DND-41 (cell line): Measurements from ENCODE around the gene POU6F2.

Source experiments
- ATAC-seq: fragments of 200-7000 bp; cut with Tn5 transposase; 3 replicates; pipeline ENCODE4 v1.9.1; 2021; ENCODE audit warnings: low read depth; ENCODE audit not compliant: insufficient read depth
- DNase-seq: peaks from one replicate; pipeline ENCODE4 v3.0.0-alpha.2; 2020
- H2AFZ ChIP-seq: 2 replicates; pipeline ENCODE4 v1.6.0; 2012; ENCODE audit warnings: low read depth, low read length
- H3K27ac ChIP-seq: 2 replicates; pipeline ENCODE4 v1.5.1; 2012; ENCODE audit warnings: low read length, inconsistent platforms
- H3K27me3 ChIP-seq: fragments of 200-600 bp; sonication (generic); 2 replicates; pipeline ENCODE4 v1.6.0; 2012; ENCODE audit warnings: low read length, mild to moderate bottlenecking, inconsistent platforms; ENCODE audit not compliant: insufficient read depth, poor library complexity
- H3K36me3 ChIP-seq: 2 replicates; pipeline ENCODE4 v1.5.1; 2012; ENCODE audit warnings: low read length, inconsistent platforms; ENCODE audit not compliant: insufficient read depth
- H3K4me1 ChIP-seq: 2 replicates; pipeline ENCODE4 v1.5.1; 2012; ENCODE audit warnings: mild to moderate bottlenecking, low read length; ENCODE audit not compliant: insufficient read depth
- H3K4me2 ChIP-seq: 2 replicates; pipeline ENCODE4 v1.6.0; 2012; ENCODE audit warnings: mild to moderate bottlenecking, moderate library complexity, low read length, inconsistent platforms; ENCODE audit not compliant: insufficient read depth
- H3K4me3 ChIP-seq, 2 experiments: fragments of 200-600 bp in 1 of 2; shearing (Covaris generic) in 1 of 2; 2 replicates each; pipeline ENCODE4 v1.5.1; 2012 to 2016; ENCODE audit warnings: inconsistent platforms in 2 of 2, low read length in 2 of 2, mild to moderate bottlenecking in 2 of 2, low read depth in 1 of 2, moderate library complexity in 1 of 2
- H3K79me2 ChIP-seq: 2 replicates; pipeline ENCODE4 v1.6.0; 2012; ENCODE audit warnings: low read length, inconsistent platforms; ENCODE audit not compliant: insufficient read depth
- H3K9ac ChIP-seq: 2 replicates; pipeline ENCODE4 v1.6.0; 2012; ENCODE audit warnings: low read depth, mild to moderate bottlenecking, inconsistent platforms, low read length, moderate library complexity
- H3K9me3 ChIP-seq: 2 replicates; pipeline ENCODE4 v1.5.1; 2012; ENCODE audit warnings: low read length, moderate library complexity, mild to moderate bottlenecking, inconsistent platforms; ENCODE audit not compliant: insufficient read depth, severe bottlenecking
- H4K20me1 ChIP-seq: 2 replicates; pipeline ENCODE4 v1.6.0; 2012; ENCODE audit warnings: low read length; ENCODE audit not compliant: insufficient read depth
- EZH2 ChIP-seq: IDR thresholded peaks from 3 replicates; pipeline ENCODE4 v1.6.1; 2012; ENCODE audit warnings: borderline replicate concordance, low read depth, mild to moderate bottlenecking, moderate library complexity, low read length, inconsistent platforms; ENCODE audit not compliant: severe bottlenecking
- TF ChIP-seq, protein P1 (sequence below): IDR thresholded peaks from 2 replicates; pipeline ENCODE4 v1.5.1; 2012; ENCODE audit warnings: borderline replicate concordance, low read length, moderate library complexity, mild to moderate bottlenecking; ENCODE audit not compliant: poor library complexity, severe bottlenecking; ENCODE audit errors: extremely low read depth

POU6F2 gene

DNA sequence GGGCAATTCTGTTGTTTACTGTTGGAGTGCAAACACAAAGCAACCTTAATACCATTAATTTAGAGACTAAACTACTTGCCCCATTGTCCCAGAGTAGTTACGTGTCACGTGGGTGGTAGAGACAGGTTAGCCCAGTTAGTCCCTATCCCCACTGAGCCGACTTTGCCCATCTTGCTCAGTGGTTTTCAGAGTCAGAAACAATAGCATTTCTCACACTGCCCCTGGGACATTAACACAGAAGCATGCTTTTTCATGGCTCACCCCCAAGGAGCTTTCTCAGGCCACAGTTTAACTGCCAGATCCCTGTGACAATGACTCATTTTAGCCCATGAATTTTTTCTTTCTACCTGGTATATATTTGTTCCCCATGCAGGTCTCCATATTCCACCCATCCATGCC lies 271.0 kb downstream of the POU6F2 start:
- Histone ChIP-seq H3K4me1 (no peaks in the 10 kb centered on the region), H3K4me3 (no peak overlapping the region), H3K4me2 (no peak overlapping the region), H3K27me3 (peaks cover 14% of the 10 kb centered on the region), H3K79me2 (no peaks in the 10 kb centered on the region), H3K36me3 (no peaks in the 10 kb centered on the region), H2AFZ (no peak overlapping the region), H3K9me3 (no peaks in the 10 kb centered on the region), H3K9ac (no peak overlapping the region), H4K20me1 (no peaks in the 10 kb centered on the region), H3K27ac (no peak overlapping the region)
- TF ChIP-seq, protein P1, sequence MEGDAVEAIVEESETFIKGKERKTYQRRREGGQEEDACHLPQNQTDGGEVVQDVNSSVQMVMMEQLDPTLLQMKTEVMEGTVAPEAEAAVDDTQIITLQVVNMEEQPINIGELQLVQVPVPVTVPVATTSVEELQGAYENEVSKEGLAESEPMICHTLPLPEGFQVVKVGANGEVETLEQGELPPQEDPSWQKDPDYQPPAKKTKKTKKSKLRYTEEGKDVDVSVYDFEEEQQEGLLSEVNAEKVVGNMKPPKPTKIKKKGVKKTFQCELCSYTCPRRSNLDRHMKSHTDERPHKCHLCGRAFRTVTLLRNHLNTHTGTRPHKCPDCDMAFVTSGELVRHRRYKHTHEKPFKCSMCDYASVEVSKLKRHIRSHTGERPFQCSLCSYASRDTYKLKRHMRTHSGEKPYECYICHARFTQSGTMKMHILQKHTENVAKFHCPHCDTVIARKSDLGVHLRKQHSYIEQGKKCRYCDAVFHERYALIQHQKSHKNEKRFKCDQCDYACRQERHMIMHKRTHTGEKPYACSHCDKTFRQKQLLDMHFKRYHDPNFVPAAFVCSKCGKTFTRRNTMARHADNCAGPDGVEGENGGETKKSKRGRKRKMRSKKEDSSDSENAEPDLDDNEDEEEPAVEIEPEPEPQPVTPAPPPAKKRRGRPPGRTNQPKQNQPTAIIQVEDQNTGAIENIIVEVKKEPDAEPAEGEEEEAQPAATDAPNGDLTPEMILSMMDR = no peak
- TF ChIP-seq EZH2 = no peak
- no peak for DNase-seq
- no peak for ATAC-seq

DNA sequence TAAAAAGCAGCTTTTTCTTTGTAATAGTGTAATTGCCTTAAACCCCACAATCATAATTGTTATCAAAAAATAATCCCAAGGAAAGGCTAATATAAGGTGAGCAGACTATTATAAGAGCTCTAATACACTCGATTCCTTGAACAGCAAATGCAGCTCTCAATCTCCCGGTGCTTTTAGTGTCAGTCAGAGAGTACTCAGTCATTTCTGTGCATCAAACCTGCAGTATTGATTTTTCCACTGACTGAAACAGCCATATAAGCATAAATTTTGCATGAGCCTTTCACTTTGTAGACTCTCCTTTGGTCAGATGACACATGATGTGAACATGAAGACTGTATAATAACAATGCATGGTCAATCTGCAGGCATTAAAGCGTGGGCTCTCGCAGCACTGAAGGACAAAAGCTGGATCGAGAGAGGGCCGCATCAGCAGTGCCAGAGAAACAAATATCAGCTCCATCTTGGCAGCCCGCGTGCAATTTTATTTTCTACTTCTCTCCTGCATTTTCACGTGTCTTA lies 272.0 kb downstream of the POU6F2 start:
- no peaks in the 10 kb centered on the region for H4K20me1 ChIP-seq
- no peaks in the 10 kb centered on the region for H3K9me3 ChIP-seq
- H3K4me2 ChIP-seq = no peak overlapping the region
- DNase-seq (no peak), ATAC-seq (no peak)
- no peak overlapping the region for H2AFZ ChIP-seq
- no peaks in the 10 kb centered on the region for H3K36me3 ChIP-seq
- no peak overlapping the region for H3K4me3 ChIP-seq
- no peaks in the 10 kb centered on the region for H3K4me1 ChIP-seq
- no peak overlapping the region for H3K27ac ChIP-seq
- peaks cover 16% of the 10 kb centered on the region for H3K27me3 ChIP-seq
- TF ChIP-seq, protein P1 = no peak
- TF ChIP-seq EZH2 = no peak
- H3K79me2 ChIP-seq = no peaks in the 10 kb centered on the region
- no peak overlapping the region for H3K9ac ChIP-seq

DNA sequence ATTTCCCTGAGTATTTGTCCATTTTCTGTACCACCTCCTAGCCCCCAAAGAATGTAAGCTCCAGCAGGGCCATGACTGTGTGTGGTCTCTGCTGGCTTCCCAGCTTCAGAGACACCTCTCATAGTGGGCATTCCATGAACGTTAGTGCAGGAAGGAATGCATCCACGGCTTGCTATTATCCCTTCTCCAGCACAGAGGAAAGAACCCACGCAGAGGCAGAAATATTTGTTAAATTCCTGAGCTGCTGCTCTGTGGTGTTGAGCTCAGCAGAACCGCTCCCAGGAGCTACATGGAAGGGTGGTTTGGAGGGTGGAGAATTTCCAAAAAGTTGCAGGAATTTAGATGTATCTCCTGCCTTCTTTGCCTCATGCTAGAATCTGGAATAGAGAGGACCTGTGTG lies 275.2 kb downstream of the POU6F2 start:
- no peak for DNase-seq
- Histone ChIP-seq H2AFZ (no peak overlapping the region), H3K4me3 (no peak overlapping the region), H3K27me3 (peaks cover 13% of the 10 kb centered on the region), H3K4me2 (no peak overlapping the region), H3K79me2 (no peaks in the 10 kb centered on the region), H3K9me3 (no peaks in the 10 kb centered on the region), H3K36me3 (no peaks in the 10 kb centered on the region), H3K4me1 (no peaks in the 10 kb centered on the region), H3K9ac (no peak overlapping the region), H3K27ac (no peak overlapping the region), H4K20me1 (no peaks in the 10 kb centered on the region)
- TF ChIP-seq, protein P1 = no peak
- no peak for TF ChIP-seq EZH2
- no peak for ATAC-seq
